ENCODE results near the gene EXOSC5.
"Not testable (repeated sequence)": the region's sequence is repeated elsewhere in the genome, so short reads cannot be mapped to it uniquely, and the experiment has no call there.

Gene EXOSC5

DNA sequence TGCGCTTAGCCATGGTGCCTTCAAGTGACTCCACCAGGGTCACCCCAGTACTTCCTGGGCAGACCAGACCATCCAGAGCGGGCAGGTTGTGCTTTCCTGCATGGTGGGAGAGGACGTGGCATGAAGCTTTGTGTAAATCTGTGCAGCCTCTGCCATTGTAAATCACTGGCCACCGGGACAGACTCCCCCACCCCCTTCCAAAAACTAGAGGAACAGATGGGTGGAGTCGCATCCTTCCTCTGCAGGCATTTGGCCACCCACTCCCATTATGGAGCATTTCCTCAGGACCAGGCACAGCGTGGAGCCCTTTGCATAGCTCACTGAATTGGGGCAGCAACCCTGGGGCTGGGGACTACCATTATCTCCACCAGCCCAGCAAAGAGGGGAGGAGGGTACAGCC lies 8.6 kb upstream of the EXOSC5 start:
- no peak for DNase-seq (ENCODE audit: low spot score)

DNA sequence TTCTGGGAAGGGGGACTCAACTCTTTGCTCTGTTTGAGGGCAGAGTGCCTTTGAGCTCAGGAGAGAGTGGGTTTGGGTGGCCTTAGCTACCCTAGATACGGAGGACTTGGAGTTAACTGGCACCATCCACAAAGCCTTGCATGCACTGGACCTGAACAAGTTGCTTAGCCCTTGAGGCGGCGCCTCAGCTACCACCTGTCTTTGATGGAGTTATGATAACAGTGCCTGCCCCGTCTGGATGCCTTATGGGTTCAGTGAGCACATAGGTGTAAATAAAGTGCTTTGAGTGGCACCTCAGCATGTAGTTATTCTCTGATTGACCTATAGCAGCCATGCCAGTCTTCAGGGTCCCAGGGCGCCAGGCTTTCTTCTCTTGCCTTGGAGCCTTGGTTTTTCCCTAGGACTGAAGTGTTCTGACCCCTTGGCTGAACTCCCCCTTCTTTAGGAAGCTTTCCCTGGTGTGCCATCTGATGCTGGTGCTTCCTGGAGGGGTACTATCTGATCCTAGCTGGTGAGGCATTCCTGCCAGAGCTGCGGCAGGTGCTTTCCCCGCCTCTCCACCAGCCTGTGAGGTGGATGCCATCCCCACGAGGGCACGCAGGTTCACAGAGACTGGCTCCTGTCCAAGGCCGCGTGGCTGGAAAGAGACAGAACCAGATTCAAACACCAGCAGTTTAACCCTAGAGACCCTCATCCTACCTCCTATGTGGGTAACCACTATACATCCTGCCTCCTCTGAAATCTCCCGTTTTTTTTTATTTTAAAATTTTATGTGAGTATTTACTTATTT lies 6.2 kb upstream of the EXOSC5 start:
- DNase-seq (ENCODE audit: low spot score), result no peak

DNA sequence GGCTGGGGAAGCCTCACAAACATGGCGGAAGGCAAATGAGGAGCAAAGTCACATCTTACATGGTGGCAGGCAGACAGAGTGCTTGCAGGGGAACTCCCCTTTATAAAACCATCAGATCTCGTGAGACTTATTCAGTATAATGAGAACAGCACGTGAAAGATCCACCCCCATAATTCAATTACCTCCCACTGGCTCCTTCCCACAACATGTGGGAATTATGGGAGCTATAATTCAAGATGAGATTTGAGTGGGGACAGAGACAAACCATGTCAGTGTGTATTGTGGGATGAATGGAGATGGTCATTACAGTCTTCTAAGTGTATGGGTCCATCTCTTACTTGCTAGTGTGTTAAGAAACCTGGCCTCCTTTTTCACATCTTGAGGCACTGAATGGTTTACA lies 4.9 kb upstream of the EXOSC5 start:
- no peak for DNase-seq (ENCODE audit: low spot score)

DNA sequence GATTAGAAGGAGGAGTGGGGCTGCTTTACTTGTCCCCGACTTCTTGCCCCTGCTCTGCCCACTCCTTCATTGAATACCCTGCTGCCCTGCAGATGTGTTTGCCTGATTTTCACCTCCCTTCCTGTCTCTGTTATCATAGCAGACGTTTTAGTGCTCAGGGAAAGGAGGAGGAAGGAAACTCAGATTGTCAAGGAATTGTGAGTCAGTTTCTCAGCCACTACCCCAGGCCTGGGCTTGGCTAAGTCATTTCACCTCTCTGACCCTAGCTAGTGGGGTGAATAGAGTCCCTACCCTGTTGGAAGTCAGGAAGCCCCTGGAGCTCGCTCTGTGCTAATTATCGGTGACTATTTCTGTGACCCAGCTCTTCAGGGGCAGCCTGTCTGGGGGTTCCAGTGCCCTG lies 4.3 kb upstream of the EXOSC5 start:
- no peak for DNase-seq (ENCODE audit: low spot score)

DNA sequence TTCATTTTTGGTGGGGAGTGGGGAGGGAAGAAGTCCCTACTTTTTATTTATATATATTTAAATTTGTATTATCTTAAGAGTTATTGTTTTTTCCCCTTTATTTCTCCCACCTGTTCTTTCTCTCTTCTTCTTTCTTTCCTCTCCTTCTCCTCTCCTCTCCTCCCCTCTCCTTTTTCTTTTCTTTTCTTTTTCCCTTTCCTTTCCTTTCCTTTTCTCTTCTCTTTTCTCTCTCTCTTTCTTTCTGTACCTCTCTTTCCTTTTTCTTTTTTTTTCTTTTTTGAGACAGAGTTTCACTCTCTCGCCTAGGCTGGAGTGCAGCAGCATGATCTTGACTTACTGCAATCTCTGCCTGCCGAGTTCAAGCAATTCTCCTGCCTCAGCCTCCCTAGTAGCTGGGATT lies 2.4 kb upstream of the EXOSC5 start:
- no peak for DNase-seq (ENCODE audit: low spot score)

DNA sequence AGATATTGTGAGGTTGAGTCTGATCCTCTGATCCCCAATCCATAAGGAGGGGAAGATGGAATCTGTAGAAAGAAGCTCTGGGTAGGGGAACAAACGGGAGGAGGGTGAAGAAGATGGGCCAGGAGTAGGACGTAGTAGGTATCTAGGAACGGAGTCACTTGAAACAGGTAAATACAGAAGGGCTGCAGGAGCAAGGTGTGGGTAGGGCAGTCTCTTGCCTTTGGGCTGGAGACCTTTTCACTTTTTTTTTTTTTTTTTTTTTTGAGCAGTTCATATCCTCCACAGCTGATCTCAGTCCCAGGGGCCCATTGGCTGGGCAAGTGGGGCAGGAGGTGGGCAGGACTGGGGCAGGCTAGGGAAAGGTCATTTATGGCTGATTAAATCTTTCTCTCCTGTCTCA lies 1.9 kb upstream of the EXOSC5 start:
- DNase-seq (ENCODE audit: low spot score), result no peak

DNA sequence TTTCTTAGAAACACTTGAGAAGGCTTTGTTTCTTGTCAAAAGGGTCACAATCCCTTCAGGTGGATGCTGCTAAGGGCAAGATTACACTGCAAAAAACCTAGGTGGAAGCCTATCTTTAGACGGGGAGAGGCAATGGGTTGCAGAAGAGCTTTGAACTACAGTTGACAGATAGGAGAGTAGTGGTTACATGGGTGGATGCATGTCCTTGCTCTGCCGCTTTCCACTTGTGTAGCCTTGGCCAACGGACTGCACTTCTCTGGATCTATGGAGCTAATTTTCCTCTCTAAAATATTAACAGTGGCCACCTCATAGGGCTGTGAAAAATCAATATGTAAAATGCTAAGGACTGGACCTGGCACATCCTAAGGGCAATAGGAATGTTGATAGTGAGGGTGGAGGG lies 1.4 kb upstream of the EXOSC5 start:
- no peak for DNase-seq (ENCODE audit: low spot score)

GRCh38 chr19:41398050-41398418 lies 875 bp upstream of the EXOSC5 start:
- DNase-seq (ENCODE audit: low spot score), result no peak

DNA sequence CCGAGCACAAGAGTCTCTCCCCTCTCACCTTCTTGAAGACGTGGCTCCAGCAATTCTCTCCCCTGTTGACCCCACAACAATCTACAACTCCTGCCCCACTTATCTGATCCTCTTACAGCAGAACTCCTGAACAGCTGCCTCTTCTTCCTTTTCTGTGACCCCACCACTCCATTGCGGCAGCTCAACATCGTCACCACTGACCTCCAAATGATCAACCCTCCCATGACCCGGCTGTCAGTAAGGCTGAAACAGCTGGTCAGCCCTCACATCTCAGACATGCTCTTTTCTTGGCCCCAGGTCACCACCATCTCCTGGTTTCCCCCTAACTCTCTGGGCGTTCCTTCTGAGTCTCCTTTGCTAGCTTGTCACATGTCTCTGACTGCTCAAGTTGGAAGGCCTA lies 1.8 kb downstream of the EXOSC5 start:
- DNase-seq (ENCODE audit: low spot score), result no peak

GRCh38 chr19:41392775-41393174 lies 4.4 kb downstream of the EXOSC5 start:
- no peak for DNase-seq (ENCODE audit: low spot score)

- no peak for DNase-seq (ENCODE audit: low spot score)
These were observed 5.5 kb downstream of the EXOSC5 start for GRCh38 chr19:41391618-41392017.

- no peak for DNase-seq (ENCODE audit: low spot score)
These were observed 10.7 kb downstream of the EXOSC5 start for GRCh38 chr19:41386442-41386841.

DNA sequence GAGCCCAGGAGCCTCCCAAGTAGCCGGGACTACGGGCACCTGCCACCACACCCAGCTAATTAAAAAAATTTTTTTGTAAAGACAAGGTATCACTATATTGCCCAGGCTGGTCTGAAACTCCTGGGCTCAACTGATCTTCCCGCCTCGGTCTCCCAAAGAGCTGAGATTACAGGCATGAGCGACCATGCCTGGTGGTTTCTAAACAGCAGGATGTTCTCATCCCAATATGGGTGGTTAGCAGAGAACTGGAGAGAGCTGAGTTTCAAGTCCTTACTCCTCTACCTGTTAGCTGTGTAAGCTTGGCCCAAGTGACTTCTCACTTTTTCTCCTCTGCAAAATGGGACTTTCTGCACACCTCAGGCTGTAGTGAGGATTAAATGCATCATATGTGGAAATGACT lies 12.8 kb downstream of the EXOSC5 start:
- no peak for DNase-seq (ENCODE audit: low spot score)

- DNase-seq (ENCODE audit: low spot score), result not testable (repeated sequence)
These were observed 15.6 kb downstream of the EXOSC5 start for GRCh38 chr19:41381536-41381935.

GRCh38 chr19:41377977-41378709 lies 19.0 kb downstream of the EXOSC5 start:
- no peak for DNase-seq (ENCODE audit: low spot score)

DNA sequence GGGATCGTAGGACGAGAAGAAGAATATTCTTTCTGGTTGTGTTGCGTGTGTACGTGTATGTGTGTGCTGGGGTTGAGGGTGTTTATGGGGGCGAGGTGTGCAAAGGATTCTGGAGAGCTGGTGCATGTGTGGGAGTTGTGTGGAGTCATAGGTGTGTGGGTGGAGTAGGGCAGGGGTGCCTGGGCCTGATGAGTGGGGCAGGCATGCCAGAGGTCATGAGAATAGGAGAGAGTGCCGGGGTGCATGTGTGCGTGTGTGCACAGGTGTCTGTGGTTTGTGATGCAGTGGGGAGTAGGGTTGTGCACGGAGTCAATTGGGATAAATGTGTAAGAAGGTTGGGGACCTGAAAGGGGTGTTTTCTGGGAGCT lies 20.2 kb downstream of the EXOSC5 start:
- DNase-seq (ENCODE audit: low spot score), result no peak

DNA sequence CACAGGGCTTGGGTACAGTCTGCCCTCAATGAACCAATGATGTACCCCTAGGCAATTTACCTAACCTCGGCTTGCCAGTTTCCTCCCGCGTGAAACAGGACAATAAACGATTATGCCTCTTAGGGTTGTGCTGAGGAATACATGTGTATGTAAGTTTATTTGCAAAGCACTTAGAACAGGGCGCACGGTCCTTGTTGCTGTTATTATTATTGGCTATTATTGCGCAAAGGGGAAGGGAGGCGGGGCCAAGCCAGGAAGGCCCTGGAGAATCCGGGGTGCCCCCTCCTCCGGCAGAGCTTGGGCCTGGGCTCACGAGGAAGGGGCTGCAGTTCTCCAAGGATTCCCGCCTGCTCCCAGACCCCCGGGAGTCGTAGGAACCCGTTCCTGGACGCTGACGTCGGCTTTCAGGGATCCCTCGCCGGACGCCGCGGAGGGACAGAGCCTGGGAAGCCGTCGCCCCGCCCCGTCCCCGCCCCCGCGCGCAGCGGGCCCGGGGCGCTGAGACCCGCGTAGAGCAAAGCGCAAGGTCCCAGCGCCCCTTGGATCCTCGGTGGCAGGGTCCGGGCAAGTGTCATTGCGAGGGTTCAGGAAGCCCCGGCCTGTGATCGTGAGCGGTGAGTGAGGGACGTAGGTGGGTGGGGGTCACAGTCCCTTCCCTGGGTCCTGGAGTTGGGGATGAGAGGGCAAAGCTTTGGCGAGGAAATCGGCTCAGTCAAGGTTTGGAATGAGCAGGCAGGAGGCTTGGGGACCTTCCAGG lies 20.7 kb downstream of the EXOSC5 start, which contains the start of gene TMEM91:
Gene TMEM91 (plus strand): TSS at position 293 of the 757 bp plus-strand sequence. CDS start 1,777 bp downstream, outside the sequence.
- no peak for DNase-seq (ENCODE audit: low spot score)

GRCh38 chr19:41373993-41374392 lies 23.2 kb downstream of the EXOSC5 start:
- no peak for DNase-seq (ENCODE audit: low spot score)

DNA sequence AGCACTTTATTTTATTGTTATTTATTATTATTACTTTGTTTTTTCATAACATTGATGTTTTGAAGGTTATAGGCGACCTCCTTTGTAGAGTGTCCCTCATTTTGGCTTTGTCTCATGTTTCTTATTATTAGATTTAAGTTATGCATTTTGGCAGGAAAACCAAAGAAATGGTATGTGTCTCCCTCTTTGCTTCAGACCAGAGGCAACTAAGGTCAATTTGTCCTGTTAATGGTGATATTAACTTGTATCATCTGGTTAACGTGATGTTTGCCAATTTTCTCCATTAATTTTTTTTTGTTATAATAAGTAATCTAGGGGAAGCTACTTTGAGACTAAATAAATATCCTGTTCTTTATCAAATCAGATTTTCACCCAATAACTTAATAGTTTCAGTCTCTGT lies 24.7 kb downstream of the EXOSC5 start:
- no peak for DNase-seq (ENCODE audit: low spot score)

DNA sequence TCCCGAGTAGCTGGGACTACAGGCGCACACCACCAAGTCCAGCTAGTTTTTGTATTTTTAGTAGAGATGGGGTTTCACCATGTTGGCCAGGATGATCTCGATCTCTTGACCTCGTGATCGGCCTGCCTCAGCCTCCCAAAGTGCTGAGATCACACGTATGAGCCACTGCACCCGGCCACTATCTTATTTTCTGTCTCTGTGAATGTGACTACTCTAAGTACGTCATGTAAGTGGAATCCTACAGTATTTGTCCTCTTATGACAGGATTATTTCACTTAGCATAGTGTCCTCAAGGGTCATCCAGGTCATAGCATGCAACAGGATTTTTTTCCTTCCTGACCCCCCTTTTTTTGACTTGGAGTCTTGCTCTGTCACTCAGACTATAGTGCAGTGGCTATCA lies 25.6 kb downstream of the EXOSC5 start:
- no peak for DNase-seq (ENCODE audit: low spot score)

GRCh38 chr19:41371119-41371518 lies 26.0 kb downstream of the EXOSC5 start:
- DNase-seq (ENCODE audit: low spot score), result not testable (repeated sequence)

GRCh38 chr19:41369769-41370168 lies 27.4 kb downstream of the EXOSC5 start:
- no peak for DNase-seq (ENCODE audit: low spot score)

DNA sequence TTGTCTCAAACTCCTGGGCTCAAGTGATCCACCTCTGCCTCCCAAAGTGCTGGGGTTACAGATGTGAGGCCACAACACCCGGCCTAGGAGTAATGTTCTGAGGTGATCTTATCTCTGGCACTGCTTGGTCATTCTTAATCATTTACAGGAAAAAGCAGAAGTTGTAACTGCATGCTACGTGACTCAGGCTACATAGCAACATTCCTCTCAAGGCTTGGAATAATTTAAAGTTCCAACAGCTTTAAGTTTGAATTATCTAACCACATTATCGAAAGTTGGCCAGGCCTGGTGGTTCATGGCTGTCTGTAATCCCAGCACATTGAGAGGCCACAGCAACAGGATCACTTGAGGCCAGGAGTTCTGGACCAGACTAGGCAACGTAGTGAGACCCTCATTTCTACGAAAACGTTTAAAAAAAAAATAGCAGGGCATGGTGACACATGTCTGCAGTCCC lies 29.3 kb downstream of the EXOSC5 start:
- DNase-seq (ENCODE audit: low spot score), result no peak

Measured in SW480 (cell line).